K562 (cell line): Measurements from ENCODE around the gene OR13J1.

Source experiments
- KAT8 ChIP-seq: fragments of 450-650 bp; IDR thresholded peaks from 2 replicates; pipeline ENCODE4 v1.6.1; 2016; ENCODE audit warnings: low read depth, mild to moderate bottlenecking
- MAX ChIP-seq: sonication (generic); formaldehyde crosslinking; IDR thresholded peaks from 2 replicates; pipeline ENCODE4 v1.9.0; 2022; ENCODE audit warnings: mild to moderate bottlenecking, missing genetic modification reagents
- POU5F1 ChIP-seq: fragments of 150-350 bp; IDR thresholded peaks from 2 replicates; pipeline ENCODE4 v1.6.1; 2014; ENCODE audit warnings: borderline replicate concordance, low read length, low read depth, mild to moderate bottlenecking; ENCODE audit not compliant: partially characterized antibody
- PRPF4 ChIP-seq: fragments of 200-400 bp; formaldehyde crosslinking; IDR thresholded peaks from one replicate; pipeline ENCODE4 v1.6.1; 2017; ENCODE audit warnings: low read length, low read depth, mild to moderate bottlenecking; ENCODE audit not compliant: insufficient read depth, poor library complexity, severe bottlenecking
- REST ChIP-seq, 2 experiments: fragments of 450-650 bp; formaldehyde crosslinking in 1 of 2; IDR thresholded peaks; 2 replicates each; pipeline versions ENCODE4 v1.4.0 to v1.6.1; 2014 to 2020; ENCODE audit warnings: mild to moderate bottlenecking in 2 of 2, borderline replicate concordance in 1 of 2, low read depth in 1 of 2
- TF ChIP-seq, protein P1 (sequence below), 3 experiments: IDR thresholded peaks in 2 of 3; conservative IDR thresholded peaks in 1 of 3; 2 replicates each; pipeline ENCODE4 v1.5.1; 2011 to 2012; ENCODE audit warnings: low read length in 3 of 3, mild to moderate bottlenecking in 3 of 3, control low read depth in 2 of 3, improper control_type of control experiment in 1 of 3, inconsistent platforms in 1 of 3, low read depth in 1 of 3, mixed read lengths in 1 of 3, moderate library complexity in 1 of 3; ENCODE audit not compliant: insufficient read depth in 2 of 3

GRCh38 chr9:35842020-35842745 is 28.0 kb downstream of the OR13J1 start:
- TF ChIP-seq MAX (CRISPR knock-in tag) = no peak
- TF ChIP-seq, protein P1, sequence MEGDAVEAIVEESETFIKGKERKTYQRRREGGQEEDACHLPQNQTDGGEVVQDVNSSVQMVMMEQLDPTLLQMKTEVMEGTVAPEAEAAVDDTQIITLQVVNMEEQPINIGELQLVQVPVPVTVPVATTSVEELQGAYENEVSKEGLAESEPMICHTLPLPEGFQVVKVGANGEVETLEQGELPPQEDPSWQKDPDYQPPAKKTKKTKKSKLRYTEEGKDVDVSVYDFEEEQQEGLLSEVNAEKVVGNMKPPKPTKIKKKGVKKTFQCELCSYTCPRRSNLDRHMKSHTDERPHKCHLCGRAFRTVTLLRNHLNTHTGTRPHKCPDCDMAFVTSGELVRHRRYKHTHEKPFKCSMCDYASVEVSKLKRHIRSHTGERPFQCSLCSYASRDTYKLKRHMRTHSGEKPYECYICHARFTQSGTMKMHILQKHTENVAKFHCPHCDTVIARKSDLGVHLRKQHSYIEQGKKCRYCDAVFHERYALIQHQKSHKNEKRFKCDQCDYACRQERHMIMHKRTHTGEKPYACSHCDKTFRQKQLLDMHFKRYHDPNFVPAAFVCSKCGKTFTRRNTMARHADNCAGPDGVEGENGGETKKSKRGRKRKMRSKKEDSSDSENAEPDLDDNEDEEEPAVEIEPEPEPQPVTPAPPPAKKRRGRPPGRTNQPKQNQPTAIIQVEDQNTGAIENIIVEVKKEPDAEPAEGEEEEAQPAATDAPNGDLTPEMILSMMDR (IDR thresholded peaks at IDR 0.05 in 2 of 3, conservative IDR thresholded peaks at IDR 0.05 in 1 of 3; ENCODE audit: insufficient read depth in 2 of 3, low read depth in 1 of 3, low read length in 3 of 3) = no peak
- no peak for TF ChIP-seq REST (IDR thresholded peaks at IDR 0.05; ENCODE audit: borderline replicate concordance)
- no peak for TF ChIP-seq REST (CRISPR knock-in tag; IDR thresholded peaks at IDR 0.05; ENCODE audit: low read depth)
- TF ChIP-seq PRPF4 = no peak
- TF ChIP-seq KAT8 = no peak
- no peak for TF ChIP-seq POU5F1
